ENCODE results near the gene LGR6. TPM values are rescaled to one million over a fixed set of nuclear protein-coding genes. Genes with fewer than 3 reads are reported as not detected.

The LGR6 gene
- total and polyA plus RNA-seq, 10 of the 15 experiments (the other 5 are each of a cell fraction or from before 2014, with no cell fraction given) = not detected

DNA sequence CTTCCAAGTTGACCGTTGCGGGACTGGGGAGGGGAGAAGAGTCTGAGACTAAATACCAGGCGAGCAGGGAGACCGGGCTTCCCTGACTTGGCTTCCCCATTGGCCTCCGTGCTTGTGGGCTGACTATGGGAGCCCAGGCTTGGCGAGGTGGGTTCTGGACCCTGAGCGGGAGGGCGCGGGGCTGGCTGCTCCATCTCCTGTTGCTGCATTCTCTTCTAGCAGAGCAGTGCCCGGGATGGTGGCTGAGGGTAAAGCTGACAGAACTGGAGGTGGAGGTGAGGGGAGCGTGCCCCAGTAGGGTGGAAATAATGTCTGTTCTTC, 689 bp downstream of the LGR6 start (continued):
- TF ChIP-seq, protein P1, sequence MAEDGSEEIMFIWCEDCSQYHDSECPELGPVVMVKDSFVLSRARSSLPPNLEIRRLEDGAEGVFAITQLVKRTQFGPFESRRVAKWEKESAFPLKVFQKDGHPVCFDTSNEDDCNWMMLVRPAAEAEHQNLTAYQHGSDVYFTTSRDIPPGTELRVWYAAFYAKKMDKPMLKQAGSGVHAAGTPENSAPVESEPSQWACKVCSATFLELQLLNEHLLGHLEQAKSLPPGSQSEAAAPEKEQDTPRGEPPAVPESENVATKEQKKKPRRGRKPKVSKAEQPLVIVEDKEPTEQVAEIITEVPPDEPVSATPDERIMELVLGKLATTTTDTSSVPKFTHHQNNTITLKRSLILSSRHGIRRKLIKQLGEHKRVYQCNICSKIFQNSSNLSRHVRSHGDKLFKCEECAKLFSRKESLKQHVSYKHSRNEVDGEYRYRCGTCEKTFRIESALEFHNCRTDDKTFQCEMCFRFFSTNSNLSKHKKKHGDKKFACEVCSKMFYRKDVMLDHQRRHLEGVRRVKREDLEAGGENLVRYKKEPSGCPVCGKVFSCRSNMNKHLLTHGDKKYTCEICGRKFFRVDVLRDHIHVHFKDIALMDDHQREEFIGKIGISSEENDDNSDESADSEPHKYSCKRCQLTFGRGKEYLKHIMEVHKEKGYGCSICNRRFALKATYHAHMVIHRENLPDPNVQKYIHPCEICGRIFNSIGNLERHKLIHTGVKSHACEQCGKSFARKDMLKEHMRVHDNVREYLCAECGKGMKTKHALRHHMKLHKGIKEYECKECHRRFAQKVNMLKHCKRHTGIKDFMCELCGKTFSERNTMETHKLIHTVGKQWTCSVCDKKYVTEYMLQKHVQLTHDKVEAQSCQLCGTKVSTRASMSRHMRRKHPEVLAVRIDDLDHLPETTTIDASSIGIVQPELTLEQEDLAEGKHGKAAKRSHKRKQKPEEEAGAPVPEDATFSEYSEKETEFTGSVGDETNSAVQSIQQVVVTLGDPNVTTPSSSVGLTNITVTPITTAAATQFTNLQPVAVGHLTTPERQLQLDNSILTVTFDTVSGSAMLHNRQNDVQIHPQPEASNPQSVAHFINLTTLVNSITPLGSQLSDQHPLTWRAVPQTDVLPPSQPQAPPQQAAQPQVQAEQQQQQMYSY (CRISPR knock-in tag; IDR thresholded peaks at IDR 0.05) = no peak
- TF ChIP-seq MYC (IDR thresholded peaks at IDR 0.05; ENCODE audit: insufficient read depth, insufficient read length, insufficient replicate concordance, low read length, severe bottlenecking) (no peak), RBBP5 (conservative IDR thresholded peaks at IDR 0.05) (no peak), BRCA1 (IDR thresholded peaks at IDR 0.05; ENCODE audit: low read depth, low read length) (no peak)
- TF ChIP-seq, protein P2, sequence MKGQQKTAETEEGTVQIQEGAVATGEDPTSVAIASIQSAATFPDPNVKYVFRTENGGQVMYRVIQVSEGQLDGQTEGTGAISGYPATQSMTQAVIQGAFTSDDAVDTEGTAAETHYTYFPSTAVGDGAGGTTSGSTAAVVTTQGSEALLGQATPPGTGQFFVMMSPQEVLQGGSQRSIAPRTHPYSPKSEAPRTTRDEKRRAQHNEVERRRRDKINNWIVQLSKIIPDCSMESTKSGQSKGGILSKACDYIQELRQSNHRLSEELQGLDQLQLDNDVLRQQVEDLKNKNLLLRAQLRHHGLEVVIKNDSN (IDR thresholded peaks at IDR 0.05; ENCODE audit: borderline replicate concordance, extremely low read length, insufficient read depth, low read depth, low read length) = no peak
- TF ChIP-seq, protein P3, sequence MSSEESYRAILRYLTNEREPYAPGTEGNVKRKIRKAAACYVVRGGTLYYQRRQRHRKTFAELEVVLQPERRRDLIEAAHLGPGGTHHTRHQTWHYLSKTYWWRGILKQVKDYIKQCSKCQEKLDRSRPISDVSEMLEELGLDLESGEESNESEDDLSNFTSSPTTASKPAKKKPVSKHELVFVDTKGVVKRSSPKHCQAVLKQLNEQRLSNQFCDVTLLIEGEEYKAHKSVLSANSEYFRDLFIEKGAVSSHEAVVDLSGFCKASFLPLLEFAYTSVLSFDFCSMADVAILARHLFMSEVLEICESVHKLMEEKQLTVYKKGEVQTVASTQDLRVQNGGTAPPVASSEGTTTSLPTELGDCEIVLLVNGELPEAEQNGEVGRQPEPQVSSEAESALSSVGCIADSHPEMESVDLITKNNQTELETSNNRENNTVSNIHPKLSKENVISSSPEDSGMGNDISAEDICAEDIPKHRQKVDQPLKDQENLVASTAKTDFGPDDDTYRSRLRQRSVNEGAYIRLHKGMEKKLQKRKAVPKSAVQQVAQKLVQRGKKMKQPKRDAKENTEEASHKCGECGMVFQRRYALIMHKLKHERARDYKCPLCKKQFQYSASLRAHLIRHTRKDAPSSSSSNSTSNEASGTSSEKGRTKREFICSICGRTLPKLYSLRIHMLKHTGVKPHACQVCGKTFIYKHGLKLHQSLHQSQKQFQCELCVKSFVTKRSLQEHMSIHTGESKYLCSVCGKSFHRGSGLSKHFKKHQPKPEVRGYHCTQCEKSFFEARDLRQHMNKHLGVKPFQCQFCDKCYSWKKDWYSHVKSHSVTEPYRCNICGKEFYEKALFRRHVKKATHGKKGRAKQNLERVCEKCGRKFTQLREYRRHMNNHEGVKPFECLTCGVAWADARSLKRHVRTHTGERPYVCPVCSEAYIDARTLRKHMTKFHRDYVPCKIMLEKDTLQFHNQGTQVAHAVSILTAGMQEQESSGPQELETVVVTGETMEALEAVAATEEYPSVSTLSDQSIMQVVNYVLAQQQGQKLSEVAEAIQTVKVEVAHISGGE (CRISPR knock-in tag; IDR thresholded peaks at IDR 0.05) = no peak
